ENCODE data around the gene SYNPR.

The SYNPR gene

GRCh38 chr3:63477494-63478129 lies 199.5 kb downstream of the SYNPR start:
- DNase-seq, result no peak

- DNase-seq, result no peak
These were observed 201.0 kb downstream of the SYNPR start for GRCh38 chr3:63478990-63479660.

- DNase-seq, result no peak
These were observed 201.5 kb downstream of the SYNPR start for GRCh38 chr3:63479661-63480035.

- DNase-seq, result no peak
These were observed 203.5 kb downstream of the SYNPR start for GRCh38 chr3:63481627-63482026.

GRCh38 chr3:63482341-63482740 lies 204.2 kb downstream of the SYNPR start:
- DNase-seq, result no peak

GRCh38 chr3:63492464-63492863 lies 214.4 kb downstream of the SYNPR start:
- peak; percentile 19 for DNase-seq

- DNase-seq, result no peak
These were observed 215.0 kb downstream of the SYNPR start for GRCh38 chr3:63493101-63493500.

GRCh38 chr3:63494646-63495045 lies 216.5 kb downstream of the SYNPR start:
- no peak for DNase-seq

GRCh38 chr3:63497641-63498040 lies 219.5 kb downstream of the SYNPR start:
- no peak for DNase-seq

GRCh38 chr3:63500196-63500595 lies 222.1 kb downstream of the SYNPR start:
- no peak for DNase-seq

GRCh38 chr3:63508305-63508704 lies 230.2 kb downstream of the SYNPR start:
- no peak for DNase-seq

- no peak for DNase-seq
These were observed 230.7 kb downstream of the SYNPR start for GRCh38 chr3:63508771-63509170.

GRCh38 chr3:63513791-63514190 lies 235.7 kb downstream of the SYNPR start:
- no peak for DNase-seq

- no peak for DNase-seq
These were observed 236.6 kb downstream of the SYNPR start for GRCh38 chr3:63514678-63515077.

- no peak for DNase-seq
These were observed 241.3 kb downstream of the SYNPR start for GRCh38 chr3:63519426-63519825.

- DNase-seq, result no peak
These were observed 243.5 kb downstream of the SYNPR start for GRCh38 chr3:63521657-63522056.

- no peak for DNase-seq
These were observed 245.0 kb downstream of the SYNPR start for GRCh38 chr3:63523100-63523499.

GRCh38 chr3:63528325-63529000 lies 250.4 kb downstream of the SYNPR start:
- no peak for DNase-seq

GRCh38 chr3:63532521-63532920 lies 254.4 kb downstream of the SYNPR start:
- DNase-seq, result no peak

- DNase-seq, result no peak
These were observed 260.8 kb downstream of the SYNPR start for GRCh38 chr3:63538919-63539318.

- DNase-seq, result no peak
These were observed 277.7 kb downstream of the SYNPR start for GRCh38 chr3:63555767-63556166.

GRCh38 chr3:63556401-63556800 lies 278.3 kb downstream of the SYNPR start:
- DNase-seq, result no peak

- no peak for DNase-seq
These were observed 279.8 kb downstream of the SYNPR start for GRCh38 chr3:63557912-63558311.

GRCh38 chr3:63559884-63560283 lies 281.8 kb downstream of the SYNPR start:
- no peak for DNase-seq

Data from NCI-H146 (cell line).